Iris pigment epithelial cell (primary cell): Measurements from ENCODE around the gene IER5.

Experiments used
- DNase-seq: peaks from one replicate; pipeline ENCODE4 v3.0.0-alpha.2; 2011; ENCODE audit warnings: low read depth

The IER5 gene

DNA sequence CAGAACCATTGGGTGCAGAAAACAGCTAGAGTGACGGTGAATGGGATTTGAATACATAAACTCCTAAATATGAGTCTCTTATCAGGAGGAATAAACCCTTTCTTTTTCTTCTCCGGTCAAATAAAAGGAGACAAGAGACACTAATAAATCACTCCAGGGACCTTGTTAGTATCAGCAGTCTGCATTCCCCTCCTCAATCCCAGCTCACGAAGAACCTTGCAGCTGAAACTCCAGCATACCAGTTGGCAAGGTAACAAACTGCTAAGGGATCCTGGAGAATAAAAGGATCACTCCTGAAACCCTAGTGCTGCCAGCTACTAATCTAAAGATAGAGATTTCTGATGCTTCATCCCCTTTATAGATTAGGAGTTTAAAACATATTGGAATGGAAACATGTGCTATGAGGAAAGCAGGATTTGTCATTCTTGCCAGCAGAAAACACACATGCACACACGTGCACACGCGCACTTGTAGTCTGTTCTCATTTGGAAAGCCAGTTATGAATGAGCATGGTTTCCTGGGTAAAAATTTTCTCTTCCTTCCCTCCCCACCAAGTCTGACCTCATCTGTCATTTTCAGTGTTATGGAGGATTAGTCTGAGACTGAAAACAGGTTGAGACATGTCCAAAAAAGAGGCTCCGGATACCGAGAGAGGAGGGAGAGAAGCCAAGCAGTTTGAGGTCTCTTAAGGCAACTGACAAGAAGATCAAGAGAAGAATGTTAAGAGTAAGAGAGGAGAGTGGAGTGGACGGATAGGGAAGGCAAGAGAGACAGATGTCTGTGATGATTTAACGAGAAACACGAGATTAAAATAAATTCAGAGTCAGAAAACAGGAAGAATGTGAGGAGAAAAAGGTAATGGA, 10.9 kb downstream of the IER5 start:
- DNase-seq = peak; percentile 93

DNA sequence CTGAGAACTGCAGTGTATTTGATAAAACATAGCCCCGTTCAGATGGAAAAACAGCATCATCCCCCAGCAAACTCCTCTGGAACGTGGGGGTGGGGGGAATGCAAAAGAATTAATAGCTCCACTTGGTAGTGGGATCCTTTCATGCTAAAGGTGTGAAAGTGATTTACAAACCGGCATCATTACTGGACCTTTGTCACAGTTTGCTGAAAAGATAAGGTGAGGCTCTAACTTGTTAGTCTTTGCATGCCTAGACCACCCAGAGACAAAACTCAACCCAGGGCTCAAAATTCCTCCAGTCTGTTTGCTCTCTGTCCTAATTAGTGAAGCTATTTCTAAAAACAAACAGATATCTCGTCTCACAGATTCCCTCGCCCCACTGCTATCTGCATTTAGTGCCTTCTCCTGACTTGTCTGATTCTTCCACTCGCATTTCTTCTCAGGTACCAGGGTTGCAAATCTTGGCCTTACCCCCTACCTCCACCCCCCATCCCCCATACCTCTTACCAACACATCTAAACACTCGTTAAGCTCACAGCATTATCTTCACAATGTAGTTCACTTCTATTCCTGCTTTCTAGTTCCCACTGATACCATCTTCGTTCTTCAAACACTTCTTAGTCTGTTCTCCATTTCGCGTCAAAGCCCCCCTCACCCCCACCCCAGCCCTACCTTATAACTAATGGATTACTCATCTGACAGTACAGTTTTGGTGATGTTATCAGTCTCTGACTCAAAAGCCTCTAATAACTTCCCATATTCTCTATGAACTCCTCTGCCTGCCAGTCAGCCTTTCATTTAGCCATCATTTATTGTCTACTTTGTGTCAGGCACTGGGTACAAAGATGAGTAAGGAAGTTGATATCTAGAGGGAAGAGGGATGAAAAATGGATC, 11.8 kb downstream of the IER5 start:
- DNase-seq = peak; percentile 53

DNA sequence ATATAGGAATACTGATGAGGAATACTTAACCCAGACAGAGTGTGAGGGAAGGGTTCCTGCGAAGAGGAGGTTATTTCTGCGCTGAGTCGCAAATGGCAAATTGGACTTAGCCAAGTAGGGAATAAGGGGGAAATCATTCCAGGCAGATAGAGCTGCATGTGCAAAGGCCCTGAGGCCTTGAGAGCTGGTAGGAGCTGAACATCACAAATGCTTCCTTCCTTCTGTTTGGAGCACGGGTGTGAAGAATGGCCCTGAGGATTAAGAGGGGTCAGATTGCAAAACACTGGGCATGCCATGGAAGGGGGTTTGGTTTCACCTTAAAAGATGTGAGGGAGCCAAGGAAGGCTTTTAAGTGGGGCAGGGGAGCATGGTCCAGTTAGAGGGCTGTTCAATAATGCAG, 12.4 kb downstream of the IER5 start:
- peak; percentile 39 for DNase-seq

DNA sequence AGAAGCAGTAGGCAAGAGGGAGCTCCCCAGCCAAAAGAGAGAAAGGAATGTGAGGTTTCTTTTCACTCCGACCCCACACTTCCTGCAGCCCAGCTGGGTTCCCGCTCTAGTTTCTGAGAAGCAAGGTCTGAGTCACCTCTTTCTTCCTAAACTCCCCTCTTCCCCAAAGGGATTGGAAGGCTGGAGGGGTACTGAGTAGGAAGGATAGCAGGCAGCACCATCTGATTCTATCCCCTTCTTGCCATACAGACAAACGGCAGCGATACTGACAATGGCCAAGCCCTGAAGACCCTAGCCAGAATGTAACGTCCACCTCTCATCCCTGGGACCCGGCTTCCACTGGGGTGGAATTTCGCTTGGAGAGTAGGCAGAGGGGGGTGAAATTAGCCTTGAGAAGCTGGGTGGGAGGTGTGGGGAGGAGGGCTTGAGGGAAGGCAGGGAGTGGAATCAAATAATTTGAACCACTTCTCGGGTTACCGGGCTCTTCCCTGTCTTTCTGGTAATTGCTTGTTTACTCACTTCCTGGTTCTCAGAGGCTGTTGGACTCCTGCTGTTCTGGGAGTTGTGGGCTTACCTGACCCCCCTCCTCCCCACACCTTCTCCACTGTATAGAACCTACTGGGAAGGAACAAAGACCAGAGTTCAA, 13.2 kb downstream of the IER5 start:
- peak; percentile 79 for DNase-seq

DNA sequence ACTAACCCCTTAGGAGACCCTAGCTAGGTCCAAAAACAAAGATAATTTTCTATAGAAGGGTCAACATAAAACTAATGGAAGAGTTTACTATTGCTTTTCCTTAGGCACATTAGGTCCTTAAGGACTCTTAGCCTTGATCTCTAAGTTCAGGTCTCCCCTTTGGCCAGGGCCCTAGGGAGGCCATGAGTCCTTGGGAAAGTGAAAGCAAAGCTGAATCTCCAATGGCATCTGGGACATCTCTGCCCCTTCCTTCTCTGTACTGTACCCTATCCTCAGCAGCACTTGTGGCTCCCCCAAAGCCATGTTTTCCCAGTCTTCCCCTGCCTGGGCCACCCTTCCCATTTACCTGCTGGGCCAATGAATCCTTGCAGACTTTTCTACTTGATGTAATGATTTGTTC, 14.3 kb downstream of the IER5 start:
- no peak for DNase-seq

DNA sequence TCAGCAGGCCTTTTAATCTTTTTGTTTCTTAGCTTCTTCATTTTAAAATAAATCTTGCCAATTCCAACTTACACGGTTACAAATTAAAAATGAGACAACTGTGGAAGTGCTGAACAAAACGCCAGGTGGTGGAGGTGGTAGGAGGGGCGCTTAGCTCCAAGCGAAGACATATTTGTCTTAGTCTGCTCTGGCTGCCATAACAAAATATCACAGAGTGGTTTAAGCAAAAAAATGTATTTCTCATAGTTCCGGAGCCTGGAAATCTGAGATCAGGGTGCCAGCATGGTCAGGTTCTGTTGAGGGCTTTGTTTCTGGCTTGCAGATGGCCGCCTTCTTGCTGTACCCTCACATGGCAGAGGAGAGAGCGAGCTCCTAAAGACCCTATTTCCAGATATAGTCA, 14.9 kb downstream of the IER5 start:
- no peak for DNase-seq

DNA sequence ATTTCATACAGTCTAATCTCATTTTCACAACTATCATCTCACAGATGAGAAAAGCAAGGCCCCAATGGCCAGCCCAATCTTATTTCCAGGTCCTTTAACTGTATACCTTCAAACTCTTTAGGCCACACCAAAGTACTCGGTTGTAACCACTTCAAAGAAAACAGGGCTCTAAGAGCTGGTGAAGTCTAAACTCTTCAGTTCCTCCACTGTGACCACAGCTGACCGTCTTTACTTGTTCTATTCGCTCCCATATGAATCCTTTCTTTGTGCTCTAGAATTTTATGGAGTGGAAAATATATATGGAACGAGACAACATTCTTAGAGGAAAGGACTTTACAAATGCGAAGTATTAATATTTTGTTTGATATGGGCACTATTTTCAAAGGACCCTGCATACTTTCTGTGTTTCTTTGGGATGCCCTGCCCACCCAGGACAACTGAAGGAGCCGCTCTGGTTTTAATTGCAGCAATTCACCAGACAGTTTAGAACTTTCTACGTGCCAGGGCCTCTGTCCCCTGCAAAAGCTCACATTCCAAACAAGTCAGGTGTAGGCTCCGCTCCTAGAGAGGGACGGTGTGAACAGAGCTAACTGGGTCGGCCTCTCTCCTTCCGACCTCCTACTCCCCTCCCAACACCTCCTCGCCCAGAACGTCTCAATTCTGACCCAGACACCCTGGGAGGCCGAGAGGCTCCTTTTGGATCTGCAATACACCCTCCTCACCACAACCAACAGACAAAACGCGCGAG, 15.7 kb downstream of the IER5 start:
- no peak for DNase-seq

DNA sequence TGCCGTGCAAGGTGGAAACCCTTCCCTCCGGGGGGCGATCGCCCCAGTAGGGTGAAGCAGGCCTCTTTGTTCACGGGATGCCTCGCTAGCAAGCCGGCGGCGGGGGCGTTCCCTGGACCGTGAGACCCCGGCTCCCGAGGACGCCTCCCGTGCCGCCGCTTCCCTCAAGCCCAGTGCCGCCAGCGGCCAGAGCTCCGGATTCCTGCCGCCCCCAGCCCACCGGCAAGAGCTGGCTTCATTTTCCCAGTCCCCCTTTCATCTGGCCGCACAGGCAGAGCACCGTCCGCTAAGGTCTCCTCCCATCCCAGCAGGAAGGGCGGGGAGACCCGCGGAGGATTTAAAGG, 16.3 kb downstream of the IER5 start:
- DNase-seq = peak; percentile 43

DNA sequence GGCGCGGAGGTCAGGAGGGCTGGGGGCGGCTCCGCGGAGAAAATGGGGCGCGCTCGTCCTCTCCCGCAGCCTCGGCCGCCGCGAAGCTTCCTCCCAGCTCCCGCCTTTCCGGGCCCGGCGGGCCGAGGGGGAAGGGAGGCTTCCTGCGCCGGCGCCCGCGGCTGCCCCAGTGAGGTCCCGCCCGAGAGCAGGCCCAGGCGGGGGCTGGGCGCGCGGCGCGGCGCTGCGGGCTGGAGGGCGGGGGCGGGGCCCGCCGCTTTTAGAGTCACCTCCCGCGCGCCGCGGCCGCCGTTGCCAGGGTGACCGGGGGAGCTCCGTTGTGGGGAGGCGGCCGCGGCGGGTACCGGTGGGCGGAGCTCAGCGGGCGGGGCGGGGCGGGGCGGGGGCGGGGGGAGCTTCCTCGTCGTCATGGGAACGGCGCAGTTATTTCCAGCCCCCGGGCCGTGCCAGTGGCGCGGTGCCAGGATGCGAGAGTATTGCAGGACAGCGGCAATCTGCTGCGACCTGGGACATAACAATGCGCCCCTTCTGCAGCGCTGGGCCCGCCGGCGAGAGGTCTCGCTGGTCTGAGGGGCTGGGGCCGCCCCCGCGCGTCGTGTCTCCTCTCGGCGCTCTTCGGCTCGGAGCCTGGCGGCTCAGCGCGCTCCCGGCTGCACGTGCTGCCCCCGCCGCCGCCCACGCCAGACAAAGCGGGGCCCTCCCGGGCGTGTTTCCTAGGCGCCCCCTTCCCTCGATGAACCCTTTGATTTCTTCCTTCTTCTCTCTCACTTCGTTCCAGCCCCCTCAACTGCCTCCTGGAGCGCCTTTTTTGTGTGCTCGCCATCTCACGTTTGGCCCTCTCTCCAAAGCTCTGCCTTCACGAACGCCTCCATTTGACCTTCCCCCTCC, 16.9 kb downstream of the IER5 start:
- DNase-seq = peak; percentile 90

DNA sequence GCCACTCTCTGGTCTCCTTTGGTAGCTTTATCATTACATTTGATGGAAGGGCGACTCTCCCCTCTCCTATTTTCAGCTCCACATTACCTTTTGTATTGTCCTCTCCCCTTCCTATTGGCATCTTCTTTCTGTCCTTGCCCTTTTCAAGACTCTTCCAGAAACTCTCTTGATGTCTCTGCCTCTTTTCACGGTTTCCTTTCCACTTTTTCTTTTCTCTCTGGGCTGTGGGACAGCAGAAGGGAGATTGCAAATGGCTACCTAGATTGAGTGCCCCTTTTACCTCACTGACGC, 17.5 kb downstream of the IER5 start:
- no peak for DNase-seq

DNA sequence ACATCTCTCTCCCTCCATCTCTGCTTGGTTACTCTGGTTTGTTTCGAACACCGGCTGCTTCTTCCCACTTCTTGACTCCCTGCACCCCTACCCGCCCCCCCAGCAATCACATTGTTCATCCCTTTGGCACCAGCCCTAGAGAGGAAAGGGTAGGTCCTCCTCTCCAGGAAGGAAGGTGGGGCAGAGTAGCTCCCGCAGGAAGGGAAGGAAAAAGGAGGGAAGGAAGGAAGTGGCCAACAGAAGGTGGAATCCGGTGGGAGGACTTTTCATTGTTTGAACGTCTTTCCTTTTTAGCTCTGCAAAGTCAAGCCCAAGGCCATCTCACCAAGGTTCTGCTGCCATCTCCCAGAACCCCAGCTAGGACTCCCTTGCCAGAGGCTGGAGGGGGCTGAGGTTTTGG, 18.0 kb downstream of the IER5 start:
- DNase-seq = no peak

DNA sequence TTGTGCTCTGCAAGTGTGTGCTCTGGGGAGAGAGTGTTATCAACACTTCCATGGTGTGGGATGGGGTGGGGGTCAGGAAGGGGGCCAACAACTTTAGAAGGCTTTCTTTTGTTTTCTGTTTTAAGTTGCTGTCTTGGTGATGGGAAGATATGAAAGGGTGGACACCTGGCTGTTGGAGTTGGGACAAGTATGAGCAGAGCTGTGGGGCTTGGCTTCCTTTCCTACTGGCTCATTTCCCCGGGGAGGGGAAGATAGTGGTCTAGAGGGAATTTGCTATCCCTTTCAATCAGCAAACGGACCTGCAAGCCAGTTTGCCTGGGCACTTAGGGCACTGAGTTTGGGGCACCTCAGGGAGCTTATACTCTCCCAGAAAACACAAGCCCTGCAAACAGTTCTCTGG, 19.2 kb downstream of the IER5 start:
- no peak for DNase-seq

DNA sequence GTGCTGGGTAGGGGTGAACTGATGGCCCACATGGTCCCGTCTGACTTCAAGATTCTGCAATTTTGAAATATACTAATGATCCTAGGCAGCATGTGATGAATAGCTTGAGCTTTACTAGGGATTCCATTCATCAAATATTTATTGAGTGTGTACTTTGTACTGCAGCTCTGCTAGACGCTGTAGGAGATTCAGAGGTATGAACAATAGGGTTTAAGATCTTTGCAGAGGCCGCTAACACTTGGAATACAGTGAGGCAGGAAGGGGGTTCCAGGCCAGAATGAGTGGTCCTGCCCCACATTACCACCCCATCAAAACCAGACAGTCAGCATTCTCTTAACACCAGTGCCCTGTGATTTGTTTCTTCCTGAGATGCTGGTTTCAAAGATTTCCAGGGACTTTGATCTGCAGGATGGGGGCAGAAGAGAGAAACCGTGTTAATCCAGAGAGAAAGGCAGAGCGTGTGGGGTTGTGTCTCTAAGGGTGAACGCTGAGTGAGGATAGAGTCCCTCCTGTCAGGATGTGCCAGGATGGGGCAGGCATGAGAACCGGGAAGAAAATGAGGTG, 19.9 kb downstream of the IER5 start:
- no peak for DNase-seq

DNA sequence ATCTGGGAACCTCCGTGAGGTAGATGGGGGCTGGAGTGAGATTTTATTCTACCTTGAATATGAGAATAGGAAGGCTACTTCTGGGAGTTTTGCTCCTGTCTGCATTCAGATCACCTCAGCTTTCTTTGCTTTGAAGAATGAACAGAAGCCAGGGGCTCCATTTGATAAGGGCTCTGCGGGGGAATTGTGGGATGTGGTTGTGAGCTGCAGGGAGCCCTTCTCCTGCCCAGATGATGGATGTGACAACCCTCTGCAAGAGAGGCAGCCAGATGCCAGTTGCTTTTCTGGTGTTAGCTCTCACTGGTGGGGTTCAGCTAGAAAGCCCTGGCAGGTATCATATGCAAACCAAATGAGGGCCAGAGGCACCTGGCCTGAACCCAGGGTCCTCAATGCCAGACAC, 21.5 kb downstream of the IER5 start:
- no peak for DNase-seq

DNA sequence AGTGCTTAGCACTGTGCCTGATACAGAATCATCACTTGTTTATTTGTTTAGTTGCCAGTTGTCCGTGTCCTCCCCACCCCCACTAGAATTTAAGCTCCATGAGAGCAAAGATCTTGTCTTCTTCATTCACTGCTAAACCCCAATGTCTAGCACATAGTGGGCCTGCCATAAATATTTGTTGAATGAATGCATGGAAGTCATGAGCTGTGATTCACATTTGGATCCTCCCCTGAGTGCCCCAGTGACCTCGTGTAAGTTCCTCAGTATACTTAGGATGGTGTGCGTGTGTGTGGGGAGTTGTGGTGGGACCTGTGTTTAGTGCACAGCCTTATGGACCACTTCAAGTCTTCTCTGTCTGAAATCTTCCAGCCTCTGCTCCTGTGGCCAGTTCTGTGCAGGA, 23.1 kb downstream of the IER5 start:
- DNase-seq = peak; percentile 81

DNA sequence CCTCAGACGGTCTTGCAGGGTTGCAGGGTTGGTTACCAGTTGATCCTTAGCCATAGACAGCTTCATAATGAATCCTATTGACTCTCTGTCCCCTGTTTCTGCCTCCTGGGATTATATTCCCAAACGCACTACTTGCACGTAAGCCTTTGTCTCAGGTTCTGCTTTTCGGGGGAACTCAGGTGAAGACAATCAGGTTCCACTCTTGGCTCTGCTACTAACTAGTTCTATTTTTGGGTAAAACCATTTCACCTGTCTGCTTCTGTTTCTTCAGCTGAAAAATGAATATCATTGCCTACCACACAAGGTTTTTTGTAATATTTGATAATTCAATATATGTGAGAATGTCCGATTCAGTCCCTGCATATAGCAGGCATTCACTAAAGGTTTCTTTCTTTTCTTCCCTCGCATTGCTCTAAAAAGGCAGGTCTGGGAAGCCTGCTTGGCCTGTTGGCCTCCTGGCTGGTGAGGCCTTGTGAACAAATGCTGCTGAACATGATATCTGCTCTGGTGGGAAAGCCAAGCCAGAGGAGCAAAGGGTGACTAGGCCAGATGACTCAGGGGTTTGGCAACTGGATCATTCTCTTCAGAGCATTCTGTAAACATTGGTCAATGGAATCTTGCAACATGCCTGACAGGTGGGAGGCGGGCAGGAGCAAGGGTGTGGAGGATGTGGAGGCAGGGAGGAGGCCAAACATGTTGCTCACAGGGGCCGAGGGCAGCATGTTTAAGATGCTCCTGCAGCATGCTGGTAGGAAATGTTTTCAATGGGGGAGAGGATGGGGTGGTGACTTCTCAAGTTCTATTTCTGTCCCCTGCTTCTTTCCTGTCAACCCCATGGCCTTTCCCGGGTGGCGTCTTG, 23.8 kb downstream of the IER5 start:
- DNase-seq = peak; percentile 100

DNA sequence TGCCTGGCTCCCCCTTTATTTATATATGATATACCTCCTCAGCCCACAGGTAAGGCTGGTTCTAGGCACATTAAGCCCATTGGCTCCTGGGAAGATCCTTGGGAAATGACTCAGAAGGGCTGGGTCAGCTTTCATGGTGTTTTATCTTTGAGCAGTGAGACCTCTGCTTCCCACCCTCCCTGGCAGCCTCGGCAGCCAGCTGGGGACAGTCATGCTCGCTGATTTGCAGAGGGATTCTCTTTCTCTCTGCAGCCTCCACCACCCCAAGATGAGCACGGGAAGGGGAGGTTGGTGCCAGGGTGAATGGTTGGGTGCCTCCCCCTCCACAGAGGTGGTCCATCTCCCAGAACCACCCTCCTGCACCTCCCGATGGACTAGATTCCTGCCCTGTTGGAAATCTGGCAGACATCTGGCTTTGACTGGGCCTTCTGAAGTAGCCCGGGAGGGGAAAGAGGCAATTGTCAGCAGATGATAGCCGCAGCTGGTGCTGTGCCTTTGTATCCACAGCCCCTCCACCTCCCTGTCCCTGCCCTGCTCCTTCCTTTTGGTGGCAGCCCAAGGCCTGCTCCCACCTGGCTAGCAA, 24.6 kb downstream of the IER5 start:
- peak; percentile 63 for DNase-seq

DNA sequence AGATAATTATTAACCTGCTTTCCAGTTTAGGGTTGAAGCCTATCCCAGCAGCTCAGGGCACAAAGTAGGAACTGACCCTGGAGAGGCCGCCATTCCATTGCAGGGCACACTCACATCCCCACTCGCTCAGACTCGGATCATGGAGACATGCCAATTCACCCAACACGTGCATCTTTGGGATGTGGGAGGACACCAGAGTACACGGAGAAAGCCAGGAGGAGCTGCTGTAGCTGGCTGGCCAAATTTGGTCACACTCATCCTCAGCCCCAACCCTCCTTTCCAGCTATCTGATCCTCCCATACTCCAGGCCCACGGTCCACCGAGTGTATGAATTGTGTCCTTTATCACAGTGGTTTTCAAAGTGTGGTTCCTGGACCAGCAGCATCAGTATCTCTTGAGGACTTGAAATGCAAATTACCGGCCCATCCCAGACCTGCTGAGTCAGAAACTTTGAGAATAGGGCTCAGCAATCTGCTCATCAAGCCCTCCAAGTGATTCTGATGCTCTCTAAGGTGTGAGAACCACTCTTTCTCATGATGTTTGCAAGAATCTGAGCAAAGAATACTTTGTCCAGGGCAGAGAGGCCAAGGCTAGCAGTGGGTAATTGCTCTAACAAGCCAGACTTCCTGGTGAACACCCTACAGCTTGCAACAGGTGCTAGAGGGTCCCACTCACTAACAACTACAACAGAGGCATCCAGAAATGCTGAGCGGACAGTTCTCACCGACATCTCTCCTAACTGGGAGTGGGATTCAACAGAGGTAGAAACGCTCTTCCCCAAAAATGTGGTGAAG, 26.3 kb downstream of the IER5 start:
- DNase-seq = no peak

DNA sequence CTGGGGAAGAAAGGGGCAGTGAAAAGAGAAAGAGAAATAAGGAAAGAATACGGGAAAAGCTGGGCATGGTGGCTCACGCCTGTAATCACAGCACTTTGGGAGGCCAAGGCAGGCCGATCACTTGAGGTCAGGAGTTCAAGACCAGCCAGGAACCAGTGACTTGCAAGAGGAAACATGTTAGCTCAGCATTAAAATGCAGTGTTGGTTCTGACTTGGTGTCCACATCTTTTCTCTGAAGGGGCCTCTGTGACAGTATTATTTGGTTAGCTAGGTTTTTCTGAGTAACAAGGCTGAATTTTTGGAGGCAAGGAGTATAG, 26.8 kb downstream of the IER5 start:
- DNase-seq = no peak
